Calu3 (cell line): ENCODE measurements around the gene TNPO2. TPM values are rescaled to one million over a fixed set of nuclear protein-coding genes. Genes with fewer than 3 reads are reported as not detected.

Experiments
- BruUV-seq: library from RNA; stranded (reverse); fragments of 400-500 nt; replicated peaks from 2 replicates; lab custom pipeline; 2021; lab: Mats Ljungman, UMichigan
- CTCF ChIA-PET: fragments of 300-600 bp; sonication (Branson Sonifier 250); formaldehyde crosslinking; loops from one replicate; lab custom pipeline; 2022; ENCODE audit warnings: antibody characterized with exemption; lab: Charles Lee
- DNase-seq: peaks from one replicate; pipeline ENCODE4 v3.0.0; 2022
- H3K27ac Mint-ChIP-seq: one replicate; pipeline ENCODE4 v1.8.0; 2022; ENCODE audit warnings: mixed read lengths; ENCODE audit not compliant: unreplicated experiment
- H3K27me3 Mint-ChIP-seq: one replicate; pipeline ENCODE4 v1.8.0; 2022; ENCODE audit warnings: mixed read lengths; ENCODE audit not compliant: unreplicated experiment
- H3K36me3 Mint-ChIP-seq: one replicate; pipeline ENCODE4 v1.8.0; 2022; ENCODE audit warnings: mild to moderate bottlenecking, moderate library complexity, mixed read lengths; ENCODE audit not compliant: insufficient read depth, unreplicated experiment
- H3K4me1 Mint-ChIP-seq: one replicate; pipeline ENCODE4 v1.8.0; 2022; ENCODE audit warnings: mild to moderate bottlenecking, low read depth, mixed read lengths; ENCODE audit not compliant: unreplicated experiment
- H3K4me3 Mint-ChIP-seq: one replicate; pipeline ENCODE4 v1.8.0; 2022; ENCODE audit warnings: mild to moderate bottlenecking, low read depth, moderate library complexity, mixed read lengths; ENCODE audit not compliant: unreplicated experiment
- H3K9me3 Mint-ChIP-seq: one replicate; pipeline ENCODE4 v1.8.0; 2022; ENCODE audit warnings: low read depth, mixed read lengths; ENCODE audit not compliant: unreplicated experiment
- CTCF ChIP-seq: fragments of 200-600 bp; IDR thresholded peaks from one replicate; pipeline ENCODE4 v1.8.0; 2022; ENCODE audit warnings: antibody characterized with exemption; ENCODE audit not compliant: unreplicated experiment
- intact Hi-C: fragments of 100-400 bp; cut with micrococcal nuclease; formaldehyde crosslinking; loops from one replicate; pipeline ENCODE4 v1.10.0; 2022; ENCODE audit not compliant: unreplicated experiment
- total RNA-seq: library from RNA; stranded (reverse); gene quantifications from 2 replicates; pipeline ENCODE4 v1.2.3, GENCODE V29; 2022

TNPO2 gene
- total RNA-seq, 1 experiment from 2014 or later = 67.0 TPM

- Mint-ChIP-seq H3K4me1 (peaks cover 12% of the 10 kb centered on the region), H3K4me3 (no peak overlapping the region), H3K27me3 (no peaks in the 10 kb centered on the region), H3K9me3 (no peaks in the 10 kb centered on the region), H3K27ac (no peak overlapping the region), H3K36me3 (peaks cover 52% of the 10 kb centered on the region)
- TF ChIP-seq CTCF = no peak
- BruUV-seq = no TSS peak
- CTCF ChIA-PET = interaction anchor here (0.6 kb wide), 1 partner anchor 59 kb away, joined by 3 read pairs; no protein-coding TSS in a partner anchor
- no peak for DNase-seq
- intact Hi-C loops = no loop called here
These were observed 46.8 kb downstream of the TNPO2 start for GRCh38 chr19:12676928-12677327.

GRCh38 chr19:12676384-12676792 is 47.3 kb downstream of the TNPO2 start:
- peak; percentile 62 for TF ChIP-seq CTCF
- intact Hi-C loops = no loop called here
- CTCF ChIA-PET = no interaction called here
- peak; percentile 89 for DNase-seq
- BruUV-seq = no TSS peak
- Mint-ChIP-seq H3K27ac (no peak overlapping the region), H3K4me1 (peaks cover 16% of the 10 kb centered on the region), H3K27me3 (no peaks in the 10 kb centered on the region), H3K9me3 (no peaks in the 10 kb centered on the region), H3K4me3 (no peak overlapping the region), H3K36me3 (peaks cover 51% of the 10 kb centered on the region)

GRCh38 chr19:12675940-12676339 is 47.8 kb downstream of the TNPO2 start:
- Mint-ChIP-seq H3K27me3 (no peaks in the 10 kb centered on the region), H3K4me3 (no peak overlapping the region), H3K36me3 (peaks cover 47% of the 10 kb centered on the region), H3K4me1 (peaks cover 12% of the 10 kb centered on the region), H3K27ac (no peak overlapping the region), H3K9me3 (no peaks in the 10 kb centered on the region)
- intact Hi-C loops = no loop called here
- DNase-seq = no peak
- no TSS peak for BruUV-seq
- no peak for TF ChIP-seq CTCF
- CTCF ChIA-PET = no interaction called here

GRCh38 chr19:12675399-12675798 is 48.3 kb downstream of the TNPO2 start:
- no peak for TF ChIP-seq CTCF
- Mint-ChIP-seq H3K9me3 (no peaks in the 10 kb centered on the region), H3K27me3 (no peaks in the 10 kb centered on the region), H3K36me3 (peaks cover 49% of the 10 kb centered on the region), H3K27ac (no peak overlapping the region), H3K4me3 (no peak overlapping the region), H3K4me1 (peaks cover 8% of the 10 kb centered on the region)
- CTCF ChIA-PET = no interaction called here
- intact Hi-C loops = no loop called here
- no peak for DNase-seq
- BruUV-seq = no TSS peak
